IMR-90 (cell line): ENCODE data around the gene RNF166.

Experiments
- BHLHE40 ChIP-seq: fragments of 150-350 bp; IDR thresholded peaks from 2 replicates; pipeline ENCODE4 v1.6.1; 2016; ENCODE audit warnings: mild to moderate bottlenecking, low read depth, low read length
- CEBPB ChIP-seq: IDR thresholded peaks from 2 replicates; pipeline ENCODE4 v1.6.1; 2012; ENCODE audit warnings: low read depth, low read length, improper control_type of control experiment
- CHD1 ChIP-seq: IDR thresholded peaks from 2 replicates; pipeline ENCODE4 v1.6.1; 2012; ENCODE audit warnings: low read depth, low read length, improper control_type of control experiment
- FOS ChIP-seq: fragments of 150-350 bp; IDR thresholded peaks from 2 replicates; pipeline ENCODE4 v1.6.1; 2016; ENCODE audit warnings: low read depth, low read length
- MXI1 ChIP-seq: IDR thresholded peaks from 2 replicates; pipeline ENCODE4 v1.6.1; 2012; ENCODE audit warnings: low read depth, mild to moderate bottlenecking, low read length, moderate library complexity, borderline replicate concordance
- POLR2A ChIP-seq: IDR thresholded peaks from 2 replicates; pipeline ENCODE4 v1.6.1; 2012; ENCODE audit warnings: mild to moderate bottlenecking, low read depth, low read length
- TF ChIP-seq, protein P1 (sequence below): conservative IDR thresholded peaks from 2 replicates; pipeline ENCODE4 v1.5.1; 2012; ENCODE audit warnings: mild to moderate bottlenecking, low read depth, low read length, improper control_type of control experiment
- TF ChIP-seq, protein P2 (sequence below): fragments of 150-350 bp; IDR thresholded peaks from 2 replicates; pipeline ENCODE4 v1.6.1; 2016; ENCODE audit warnings: low read depth, mild to moderate bottlenecking, low read length, moderate library complexity, borderline replicate concordance

DNA sequence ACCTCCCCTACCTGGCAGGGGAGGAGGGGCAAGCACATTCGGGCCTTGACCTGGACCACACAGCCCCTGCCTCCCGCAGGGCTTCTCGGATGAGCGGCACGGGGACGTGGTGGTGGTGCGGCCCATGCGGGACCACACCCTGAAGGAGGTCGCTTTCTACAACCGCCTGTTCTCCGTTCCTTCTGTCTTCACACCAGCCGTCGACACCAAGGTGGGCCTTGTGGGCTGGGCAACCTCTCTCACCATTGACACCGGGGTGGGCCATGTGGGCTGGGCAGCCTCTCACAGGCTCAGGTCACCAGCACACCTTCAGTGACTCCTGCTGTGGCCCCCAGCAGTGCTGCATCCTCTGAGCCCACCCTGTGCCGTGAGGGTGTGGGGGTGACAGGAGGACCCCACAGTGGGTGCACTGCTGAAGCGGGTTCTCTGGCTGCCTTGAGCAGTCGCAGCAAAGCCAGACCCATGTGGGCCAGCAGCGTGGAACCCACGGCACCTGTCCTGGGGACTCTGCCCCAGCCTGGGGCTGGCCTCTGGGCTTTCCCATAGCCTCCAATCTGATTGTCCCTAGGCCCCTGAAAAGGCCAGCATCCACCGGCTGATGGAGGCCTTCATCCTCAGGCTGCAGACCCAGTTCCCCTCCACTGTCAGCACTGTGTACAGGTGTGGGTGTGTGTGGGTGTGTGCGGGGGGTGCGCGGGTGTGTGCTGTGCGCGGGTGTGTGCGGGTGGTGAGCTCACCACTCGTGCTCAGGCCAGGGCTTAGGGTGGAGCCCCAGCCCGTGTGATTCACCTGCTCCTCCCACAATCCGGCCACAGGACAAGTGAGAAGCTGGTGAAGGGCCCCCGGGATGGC is 7.6 kb upstream of the RNF166 start:
- TF ChIP-seq POLR2A (no peak), BHLHE40 (no peak), MXI1 (no peak), CEBPB (no peak), CHD1 (no peak), FOS (no peak)
- TF ChIP-seq, protein P1, sequence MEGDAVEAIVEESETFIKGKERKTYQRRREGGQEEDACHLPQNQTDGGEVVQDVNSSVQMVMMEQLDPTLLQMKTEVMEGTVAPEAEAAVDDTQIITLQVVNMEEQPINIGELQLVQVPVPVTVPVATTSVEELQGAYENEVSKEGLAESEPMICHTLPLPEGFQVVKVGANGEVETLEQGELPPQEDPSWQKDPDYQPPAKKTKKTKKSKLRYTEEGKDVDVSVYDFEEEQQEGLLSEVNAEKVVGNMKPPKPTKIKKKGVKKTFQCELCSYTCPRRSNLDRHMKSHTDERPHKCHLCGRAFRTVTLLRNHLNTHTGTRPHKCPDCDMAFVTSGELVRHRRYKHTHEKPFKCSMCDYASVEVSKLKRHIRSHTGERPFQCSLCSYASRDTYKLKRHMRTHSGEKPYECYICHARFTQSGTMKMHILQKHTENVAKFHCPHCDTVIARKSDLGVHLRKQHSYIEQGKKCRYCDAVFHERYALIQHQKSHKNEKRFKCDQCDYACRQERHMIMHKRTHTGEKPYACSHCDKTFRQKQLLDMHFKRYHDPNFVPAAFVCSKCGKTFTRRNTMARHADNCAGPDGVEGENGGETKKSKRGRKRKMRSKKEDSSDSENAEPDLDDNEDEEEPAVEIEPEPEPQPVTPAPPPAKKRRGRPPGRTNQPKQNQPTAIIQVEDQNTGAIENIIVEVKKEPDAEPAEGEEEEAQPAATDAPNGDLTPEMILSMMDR, result no peak
- TF ChIP-seq, protein P2, sequence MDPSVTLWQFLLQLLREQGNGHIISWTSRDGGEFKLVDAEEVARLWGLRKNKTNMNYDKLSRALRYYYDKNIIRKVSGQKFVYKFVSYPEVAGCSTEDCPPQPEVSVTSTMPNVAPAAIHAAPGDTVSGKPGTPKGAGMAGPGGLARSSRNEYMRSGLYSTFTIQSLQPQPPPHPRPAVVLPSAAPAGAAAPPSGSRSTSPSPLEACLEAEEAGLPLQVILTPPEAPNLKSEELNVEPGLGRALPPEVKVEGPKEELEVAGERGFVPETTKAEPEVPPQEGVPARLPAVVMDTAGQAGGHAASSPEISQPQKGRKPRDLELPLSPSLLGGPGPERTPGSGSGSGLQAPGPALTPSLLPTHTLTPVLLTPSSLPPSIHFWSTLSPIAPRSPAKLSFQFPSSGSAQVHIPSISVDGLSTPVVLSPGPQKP, result no peak
